Lower leg skin (tissue), 4 donors: ENCODE results near the gene MAP3K13. TPM values are rescaled to one million over a fixed set of nuclear protein-coding genes. Genes with fewer than 3 reads are reported as not detected.
A peak's percentile ranks its signal among the peaks of the same experiment; 100 is the strongest.

ENCODE experiments used
- DNase-seq, 2 donors: peaks; one replicate each; pipeline ENCODE4 v3.0.0-alpha.2; 2019; ENCODE audit warnings: low spot score in 2 of 2
- H3K4me3 ChIP-seq: fragments of 200-600 bp; sonication (generic); 2 replicates; pipeline ENCODE4 v1.5.1; 2017; ENCODE audit warnings: mild to moderate bottlenecking, low read depth; ENCODE audit not compliant: poor library complexity, severe bottlenecking
- CTCF ChIP-seq, 3 donors: fragments of 450-650 bp; IDR thresholded peaks; one replicate each; pipeline ENCODE4 v1.5.1; 2016; ENCODE audit warnings: antibody characterized with exemption in 3 of 3, mild to moderate bottlenecking in 3 of 3, moderate library complexity in 2 of 3
- POLR2A ChIP-seq, 2 donors: fragments of 450-650 bp; IDR thresholded peaks; one replicate each; pipeline ENCODE4 v1.6.1; 2016 to 2017; ENCODE audit warnings: antibody characterized with exemption in 2 of 2, mild to moderate bottlenecking in 1 of 2, moderate library complexity in 1 of 2
- WGBS, 2 donors: methylation state at CpG; one replicate each; pipeline ENCODE4 v1.1.5; 2018; 5-methylcytosine and 5-hydroxymethylcytosine counted together
- intact Hi-C: fragments of 100-400 bp; cut with DNase I; formaldehyde crosslinking; loops from one replicate; pipeline ENCODE4 v1.15.0; 2023; ENCODE audit warnings: low total_unique reads
- total RNA-seq, 4 donors: library from RNA; depleted of rRNA; stranded (reverse); fragments of >200 nt; gene quantifications; one replicate each; pipeline ENCODE4 v1.1.0, GENCODE V29; 2016

Gene MAP3K13
- total RNA-seq, 4 donors from 2014 or later, result 14.3 to 19.2 (median 17.1) TPM

- intact Hi-C loops, result no loop called here
- H3K4me3 ChIP-seq, result no peak overlapping the region
- 93% methylated on average over 9 of the region's 9 CpGs for WGBS, 2 donors
- TF ChIP-seq POLR2A (IDR thresholded peaks at IDR 0.05), result no peak
- TF ChIP-seq CTCF (IDR thresholded peaks at IDR 0.05), result no peak
- no peak for DNase-seq
Measured at GRCh38 chr3:185347399-185347798, 15.5 kb upstream of the MAP3K13 start.

- intact Hi-C loops, result loop anchor here (10.0 kb wide), 1 partner anchor 224 kb away; no protein-coding TSS in a partner anchor
- WGBS, 2 donors, result 84 to 87% methylated on average over 6 of the region's 6 CpGs
- H3K4me3 ChIP-seq, result no peak overlapping the region
- DNase-seq, result no peak
- TF ChIP-seq CTCF (IDR thresholded peaks at IDR 0.05), result no peak
- TF ChIP-seq POLR2A (IDR thresholded peaks at IDR 0.05), result no peak
Measured at GRCh38 chr3:185350841-185351240, 12.1 kb upstream of the MAP3K13 start.

- 81% methylated on average over 2 of the region's 2 CpGs for WGBS, 2 donors
- intact Hi-C loops, result loop anchor here (10.0 kb wide), 1 partner anchor 223 kb away; no protein-coding TSS in a partner anchor
- TF ChIP-seq CTCF (IDR thresholded peaks at IDR 0.05), result no peak
- TF ChIP-seq POLR2A (IDR thresholded peaks at IDR 0.05), result no peak
- DNase-seq, result no peak
- H3K4me3 ChIP-seq, result no peak overlapping the region
Measured at GRCh38 chr3:185351396-185351795, 11.5 kb upstream of the MAP3K13 start.

- no peak for TF ChIP-seq CTCF (IDR thresholded peaks at IDR 0.05)
- no peak for TF ChIP-seq POLR2A (IDR thresholded peaks at IDR 0.05)
- WGBS, 2 donors, result 88 to 90% methylated on average over 5 of the region's 5 CpGs
- no peak overlapping the region for H3K4me3 ChIP-seq
- intact Hi-C loops, result loop anchor here (10.0 kb wide), 1 partner anchor 222 kb away; no protein-coding TSS in a partner anchor
- no peak for DNase-seq
Measured at GRCh38 chr3:185353225-185353624, 9.7 kb upstream of the MAP3K13 start.

- WGBS, 2 donors, result 42 to 47% methylated on average over 13 of the region's 13 CpGs
- intact Hi-C loops, result loop anchor here (10.0 kb wide), 1 partner anchor 221 kb away; no protein-coding TSS in a partner anchor
- DNase-seq, result peak; percentile 57 to 88
- H3K4me3 ChIP-seq, result no peak overlapping the region
- TF ChIP-seq POLR2A (IDR thresholded peaks at IDR 0.05), result no peak
- no peak for TF ChIP-seq CTCF (IDR thresholded peaks at IDR 0.05)
Measured at GRCh38 chr3:185353823-185354614, 8.9 kb upstream of the MAP3K13 start.
